MM.1S (cell line): ENCODE measurements around the gene ACAT2.
A peak's percentile ranks its signal among the peaks of the same experiment; 100 is the strongest.

Experiments
- DNase-seq: peaks from one replicate; pipeline ENCODE4 v3.0.0-alpha.2; 2015
- H2AFZ ChIP-seq: fragments of 300-600 bp; sonication (generic); 2 replicates; pipeline ENCODE4 v1.6.0; 2016; ENCODE audit warnings: antibody characterized with exemption, low read length
- H3F3A ChIP-seq: fragments of 300-600 bp; sonication (generic); 2 replicates; pipeline ENCODE4 v1.6.1; 2016; ENCODE audit warnings: mild to moderate bottlenecking, antibody characterized with exemption, low read length, moderate library complexity, mixed read lengths; ENCODE audit not compliant: insufficient read depth
- H3K27ac ChIP-seq: fragments of 300-600 bp; sonication (generic); 2 replicates; pipeline ENCODE4 v1.5.1; 2016; ENCODE audit warnings: mild to moderate bottlenecking, low read length
- H3K27me3 ChIP-seq: fragments of 300-600 bp; sonication (generic); replicated peaks from 2 replicates; pipeline ENCODE4 v1.6.0; 2016; ENCODE audit warnings: low read length; ENCODE audit not compliant: insufficient read depth
- H3K36me3 ChIP-seq: fragments of 300-600 bp; sonication (generic); replicated peaks from 2 replicates; pipeline ENCODE4 v1.6.1; 2016; ENCODE audit warnings: mild to moderate bottlenecking, low read length, mixed read lengths; ENCODE audit not compliant: insufficient read depth
- H3K4me1 ChIP-seq: fragments of 300-600 bp; sonication (generic); 2 replicates; pipeline ENCODE4 v1.6.1; 2016; ENCODE audit warnings: low read length, mixed read lengths
- H3K4me2 ChIP-seq: fragments of 300-600 bp; sonication (generic); 2 replicates; pipeline ENCODE4 v1.6.0; 2016; ENCODE audit warnings: low read depth, low read length
- H3K4me3 ChIP-seq: fragments of 300-600 bp; sonication (generic); 2 replicates; pipeline ENCODE4 v1.5.1; 2016; ENCODE audit warnings: low read length, mixed read lengths
- H3K79me2 ChIP-seq: fragments of 300-600 bp; sonication (generic); 2 replicates; pipeline ENCODE4 v1.6.1; 2016; ENCODE audit warnings: mixed run types, low read length, mixed read lengths
- H3K9ac ChIP-seq: fragments of 300-600 bp; sonication (generic); 2 replicates; pipeline ENCODE4 v1.6.1; 2016; ENCODE audit warnings: low read length, mixed read lengths
- H3K9me2 ChIP-seq: fragments of 300-600 bp; sonication (generic); replicated peaks from 2 replicates; pipeline ENCODE4 v1.6.1; 2016; ENCODE audit warnings: mild to moderate bottlenecking, low read length, mixed read lengths; ENCODE audit not compliant: insufficient read depth
- H3K9me3 ChIP-seq: fragments of 300-600 bp; sonication (generic); replicated peaks from 2 replicates; pipeline ENCODE4 v1.6.1; 2016; ENCODE audit warnings: mild to moderate bottlenecking, low read length, mixed read lengths; ENCODE audit not compliant: insufficient read depth
- H4K20me1 ChIP-seq: fragments of 300-600 bp; sonication (generic); 2 replicates; pipeline ENCODE4 v1.6.1; 2016; ENCODE audit warnings: mild to moderate bottlenecking, low read length, moderate library complexity, mixed read lengths; ENCODE audit not compliant: insufficient read depth
- EZH2 ChIP-seq: fragments of 300-600 bp; sonication (generic); optimal IDR thresholded peaks from 2 replicates; pipeline ENCODE3; 2017; ENCODE audit warnings: low read depth, mild to moderate bottlenecking, antibody characterized with exemption, low read length, mixed read lengths
- EZH2phosphoT487 ChIP-seq: fragments of 300-600 bp; sonication (generic); IDR thresholded peaks from 2 replicates; pipeline ENCODE4 v1.6.1; 2018; ENCODE audit warnings: antibody characterized with exemption, low read length
- TF ChIP-seq, protein P1 (sequence below): fragments of 300-600 bp; sonication (generic); IDR thresholded peaks from 2 replicates; pipeline ENCODE4 v1.5.1; 2016; ENCODE audit warnings: antibody characterized with exemption, low read length, mixed read lengths

ACAT2 gene

DNA sequence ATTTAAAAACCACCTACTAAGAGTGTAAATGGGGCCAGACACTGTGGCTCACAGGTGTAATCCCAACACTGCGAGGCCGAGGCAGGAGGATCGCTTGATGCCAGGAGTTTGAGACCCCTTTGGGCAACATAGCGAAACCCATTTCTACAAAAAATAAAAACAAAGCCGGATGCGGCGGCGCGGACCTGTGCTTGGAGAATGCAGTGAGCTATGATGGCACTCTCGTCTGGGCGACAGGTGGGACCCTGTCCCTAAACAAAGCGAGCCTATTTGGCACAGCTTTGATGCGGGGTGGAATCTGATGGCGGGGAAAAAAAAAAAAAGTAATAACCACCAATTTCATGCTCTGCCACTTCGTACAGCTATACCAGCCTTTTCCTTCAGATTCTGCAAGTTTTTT is 26.4 kb downstream of the ACAT2 start:
- Histone ChIP-seq H3K27me3 (no peaks in the 10 kb centered on the region), H4K20me1 (no peaks in the 10 kb centered on the region), H3K4me3 (peak overlapping the region; percentile 76), H3K79me2 (peaks cover 85% of the 10 kb centered on the region), H3K9ac (peak overlapping the region; percentile 76; the same call in 1 of the 2 replicates), H3K9me3 (no peaks in the 10 kb centered on the region), H3K4me2 (peak overlapping the region; percentile 68), H3K36me3 (no peaks in the 10 kb centered on the region; the same call in 1 of the 2 replicates), H2AFZ (no peak overlapping the region), H3K27ac (no peak overlapping the region), H3K9me2 (no peaks in the 10 kb centered on the region), H3K4me1 (0 out of 2 replicates have a peak, but pooled peaks cover 4% of the 10 kb centered on the region), H3F3A (peaks cover 9% of the 10 kb centered on the region; the same call in 1 of the 2 replicates)
- TF ChIP-seq, protein P1, sequence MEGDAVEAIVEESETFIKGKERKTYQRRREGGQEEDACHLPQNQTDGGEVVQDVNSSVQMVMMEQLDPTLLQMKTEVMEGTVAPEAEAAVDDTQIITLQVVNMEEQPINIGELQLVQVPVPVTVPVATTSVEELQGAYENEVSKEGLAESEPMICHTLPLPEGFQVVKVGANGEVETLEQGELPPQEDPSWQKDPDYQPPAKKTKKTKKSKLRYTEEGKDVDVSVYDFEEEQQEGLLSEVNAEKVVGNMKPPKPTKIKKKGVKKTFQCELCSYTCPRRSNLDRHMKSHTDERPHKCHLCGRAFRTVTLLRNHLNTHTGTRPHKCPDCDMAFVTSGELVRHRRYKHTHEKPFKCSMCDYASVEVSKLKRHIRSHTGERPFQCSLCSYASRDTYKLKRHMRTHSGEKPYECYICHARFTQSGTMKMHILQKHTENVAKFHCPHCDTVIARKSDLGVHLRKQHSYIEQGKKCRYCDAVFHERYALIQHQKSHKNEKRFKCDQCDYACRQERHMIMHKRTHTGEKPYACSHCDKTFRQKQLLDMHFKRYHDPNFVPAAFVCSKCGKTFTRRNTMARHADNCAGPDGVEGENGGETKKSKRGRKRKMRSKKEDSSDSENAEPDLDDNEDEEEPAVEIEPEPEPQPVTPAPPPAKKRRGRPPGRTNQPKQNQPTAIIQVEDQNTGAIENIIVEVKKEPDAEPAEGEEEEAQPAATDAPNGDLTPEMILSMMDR = no peak
- no peak for TF ChIP-seq EZH2phosphoT487
- TF ChIP-seq EZH2 = no peak
- DNase-seq = peak; percentile 21

DNA sequence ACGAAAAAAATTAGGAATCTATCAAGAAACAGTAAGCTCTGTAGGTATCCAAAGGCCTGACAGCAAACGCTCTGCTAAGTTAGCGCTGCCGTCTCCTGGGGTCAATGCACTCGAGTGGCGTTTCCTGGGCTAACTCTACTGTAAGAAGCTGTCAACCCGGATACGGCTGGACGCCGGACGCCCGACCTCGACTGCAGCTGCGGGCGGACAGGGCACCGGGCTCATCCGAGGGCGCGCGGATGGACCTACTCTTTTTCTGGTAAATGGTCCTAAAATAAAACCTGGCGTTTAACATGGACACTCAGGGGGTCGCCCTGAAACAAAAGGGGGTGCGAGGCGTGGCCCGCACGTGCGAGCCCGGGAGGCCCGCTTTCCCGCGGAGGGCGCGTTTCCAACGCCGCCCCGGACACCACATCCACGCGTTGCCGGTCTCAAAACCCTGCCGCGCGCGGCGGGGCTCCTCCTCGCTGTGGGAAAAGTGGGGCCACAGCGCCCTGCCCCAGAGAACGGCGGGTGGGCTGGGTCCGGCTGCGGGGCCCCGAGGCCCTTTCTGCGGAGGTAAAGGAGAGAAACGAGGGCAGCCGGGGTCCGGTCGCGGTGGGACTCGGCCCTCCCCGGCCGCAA is 27.0 kb downstream of the ACAT2 start:
- TF ChIP-seq EZH2phosphoT487 = no peak
- TF ChIP-seq EZH2 = no peak
- TF ChIP-seq, protein P1 = no peak
- H3K36me3 ChIP-seq = no peaks in the 10 kb centered on the region; the same call in 1 of the 2 replicates
- H3K4me2 ChIP-seq = peak overlapping the region; percentile 68; the same call in 1 of the 2 replicates
- peak overlapping the region; percentile 37; the same call in 1 of the 2 replicates for H3K27ac ChIP-seq
- no peaks in the 10 kb centered on the region for H3K27me3 ChIP-seq
- 0 out of 2 replicates have a peak overlapping the region, but pooled peaks have one; percentile 48 for H2AFZ ChIP-seq
- peaks cover 9% of the 10 kb centered on the region; the same call in 1 of the 2 replicates for H3F3A ChIP-seq
- H3K9ac ChIP-seq = peak overlapping the region; percentile 76
- H3K79me2 ChIP-seq = peaks cover 83% of the 10 kb centered on the region
- H3K4me1 ChIP-seq = 0 out of 2 replicates have a peak, but pooled peaks cover 4% of the 10 kb centered on the region
- H4K20me1 ChIP-seq = no peaks in the 10 kb centered on the region
- peak; percentile 15 for DNase-seq
- no peaks in the 10 kb centered on the region for H3K9me3 ChIP-seq
- no peaks in the 10 kb centered on the region for H3K9me2 ChIP-seq
- peak overlapping the region; percentile 76 for H3K4me3 ChIP-seq

DNA sequence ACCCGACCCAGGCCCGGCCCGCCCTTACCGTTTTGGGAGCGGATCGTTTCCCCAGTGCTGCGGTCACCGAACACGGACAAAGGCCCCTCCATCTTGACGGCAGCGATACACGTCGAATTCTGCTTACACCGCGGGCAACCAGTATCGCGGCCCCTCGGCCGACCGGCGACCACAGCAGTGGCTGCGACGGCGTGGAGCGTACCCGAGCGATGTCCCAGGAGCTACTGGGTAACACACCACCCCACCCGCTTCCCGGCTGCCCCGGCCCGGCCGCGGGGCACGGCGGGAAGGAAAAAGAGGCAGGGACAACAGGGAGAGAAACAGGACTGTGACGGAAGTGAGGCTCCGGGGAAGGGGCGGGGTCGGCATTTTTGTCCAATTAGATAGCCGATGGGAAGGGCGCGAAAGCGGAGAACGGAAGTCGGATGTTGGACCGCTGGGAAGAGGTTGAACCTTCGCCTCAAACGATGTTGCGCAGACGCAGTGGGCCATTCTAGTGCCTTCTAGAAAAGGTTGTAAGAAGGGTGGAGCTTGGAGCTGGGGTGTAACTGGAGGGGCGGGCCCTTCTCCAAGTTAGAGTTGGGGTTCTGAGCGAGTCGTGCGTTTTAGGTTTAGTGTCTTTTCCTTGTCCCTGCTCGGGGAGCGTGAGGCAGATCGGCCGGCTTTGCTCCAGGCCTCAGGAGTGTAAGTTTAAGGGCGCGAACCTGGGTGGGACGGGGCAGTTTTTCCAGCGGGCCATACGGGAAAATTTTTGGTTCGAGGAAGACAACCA is 27.7 kb downstream of the ACAT2 start, which contains the start of gene TCP1:
TCP1 (minus strand) TSS at position 226 of the 772 bp plus-strand sequence; CDS start at position 92, 134 bp downstream.
- no peaks in the 10 kb centered on the region for H3K9me3 ChIP-seq
- peak within 1 kb of the TSS; percentile 72; the same call in 1 of the 2 replicates for H3K27ac ChIP-seq
- H3K4me2 ChIP-seq = peak within 1 kb of the TSS; percentile 71; the same call in 1 of the 2 replicates
- H4K20me1 ChIP-seq = no peaks in the 10 kb centered on the region
- H3K9ac ChIP-seq = peak within 1 kb of the TSS; percentile 78
- H3F3A ChIP-seq = peaks cover 9% of the 10 kb centered on the region; the same call in 1 of the 2 replicates
- H3K36me3 ChIP-seq = no peaks in the 10 kb centered on the region; the same call in 1 of the 2 replicates
- H3K27me3 ChIP-seq = no peaks in the 10 kb centered on the region
- H3K4me1 ChIP-seq = 0 out of 2 replicates have a peak, but pooled peaks cover 4% of the 10 kb centered on the region
- H3K79me2 ChIP-seq = peaks cover 87% of the 10 kb centered on the region
- no peaks in the 10 kb centered on the region for H3K9me2 ChIP-seq
- no peak for TF ChIP-seq EZH2phosphoT487
- TF ChIP-seq, protein P1 = no peak
- no peak for TF ChIP-seq EZH2
- H2AFZ ChIP-seq = peak within 1 kb of the TSS; percentile 84
- DNase-seq = peak; percentile 97
- peak within 1 kb of the TSS; percentile 77 for H3K4me3 ChIP-seq
